SU-DHL-6 (cell line): ENCODE measurements around the gene PIEZO1.

Experiments
- CTCF ChIP-seq: fragments of 200-600 bp; sonication (generic); IDR thresholded peaks from one replicate; pipeline ENCODE4 v1.5.1; 2017; ENCODE audit warnings: antibody characterized with exemption, mild to moderate bottlenecking, low read length, moderate library complexity; ENCODE audit not compliant: insufficient read depth, poor library complexity, severe bottlenecking
- EZH2phosphoT487 ChIP-seq: fragments of 200-600 bp; sonication (generic), shearing (Covaris generic); conservative IDR thresholded peaks from 2 replicates; pipeline ENCODE4 v1.6.1; 2018; ENCODE audit warnings: mild to moderate bottlenecking, antibody characterized with exemption, low read length, moderate library complexity, mixed read lengths

DNA sequence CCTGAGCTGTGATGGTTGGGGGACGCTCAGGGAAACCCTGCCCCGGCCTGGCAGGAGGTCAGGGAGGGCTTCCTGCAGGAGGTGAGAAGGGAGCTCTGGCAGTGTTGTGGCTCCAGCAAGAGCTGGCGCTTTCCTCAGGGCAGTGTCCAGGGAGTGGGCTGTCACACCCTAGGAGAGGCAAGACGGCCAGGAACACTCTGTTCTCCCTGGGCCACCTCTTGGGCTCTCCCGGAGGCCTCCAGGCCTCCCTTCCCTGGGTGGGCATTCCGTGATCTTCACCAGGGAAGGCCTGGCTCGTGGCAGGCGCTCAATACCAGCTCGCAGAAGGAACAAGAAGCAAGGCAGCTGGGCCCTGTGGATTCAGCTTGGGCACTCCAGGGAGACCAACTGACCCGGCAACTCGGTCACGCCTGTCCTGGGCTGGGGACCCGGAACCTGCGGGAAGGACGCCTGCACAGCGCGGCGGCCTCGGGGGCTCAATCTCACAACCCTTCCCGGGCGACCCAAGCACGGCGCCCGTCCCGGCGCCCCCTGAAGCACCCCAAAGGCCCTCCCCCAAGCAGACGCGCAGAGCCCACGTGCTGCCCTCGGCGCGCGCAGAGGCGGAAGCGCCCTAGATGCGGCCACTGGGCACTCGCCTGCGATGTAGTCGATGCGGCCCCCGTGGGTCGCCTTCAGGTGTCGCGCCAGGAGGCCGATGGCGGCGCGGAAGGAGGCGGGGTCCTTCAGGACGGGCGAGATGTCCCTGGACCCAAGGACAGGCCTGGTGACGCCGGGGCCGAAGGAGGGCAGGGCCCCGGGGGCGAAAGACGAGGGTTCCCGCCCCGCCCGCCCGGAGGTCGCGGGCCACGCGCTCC is 26.1 kb upstream of the PIEZO1 start:
- no peak for TF ChIP-seq CTCF
- TF ChIP-seq EZH2phosphoT487, result no peak
